Colonic mucosa (tissue), 4 donors: Measurements from ENCODE around the gene SLC35B1. TPM values are rescaled to one million over a fixed set of nuclear protein-coding genes. Genes with fewer than 3 reads are reported as not detected.

ENCODE experiments used
- DNase-seq: peaks from one replicate; pipeline ENCODE4 v3.0.0-alpha.2; 2020
- H3K27ac ChIP-seq: fragments of 200-600 bp; one replicate; pipeline ENCODE4 v1.8.0; 2021
- H3K27me3 ChIP-seq: fragments of 200-600 bp; one replicate; pipeline ENCODE4 v1.8.0; 2021
- H3K36me3 ChIP-seq: fragments of 200-600 bp; one replicate; pipeline ENCODE4 v1.8.0; 2021
- H3K4me1 ChIP-seq: fragments of 200-600 bp; one replicate; pipeline ENCODE4 v1.8.0; 2021; ENCODE audit warnings: mild to moderate bottlenecking
- H3K4me3 ChIP-seq: fragments of 200-600 bp; one replicate; pipeline ENCODE4 v1.8.0; 2021
- H3K9ac ChIP-seq, 2 donors: one replicate each; pipeline ENCODE4 v1.7.0; 2013; ENCODE audit warnings: control low read depth in 2 of 2, low read depth in 2 of 2, low read length in 2 of 2
- H3K9me3 ChIP-seq: fragments of 200-600 bp; one replicate; pipeline ENCODE4 v1.8.0; 2021
- intact Hi-C: fragments of 100-400 bp; cut with DNase I; formaldehyde crosslinking; loops from one replicate; pipeline ENCODE4 v1.14.1; 2022
- total RNA-seq, 2 donors: library from RNA; stranded (reverse); fragmentation: NEBNext Ultra II Directional in 1 of 2; extraction: Animal tissue kit (Norgen Biotek cat#: 25700) in 1 of 2; gene quantifications; one replicate each; pipeline ENCODE4 v1.2.1, GENCODE V29; 2021
- TF ChIP-seq, protein P1 (sequence below): fragments of 200-600 bp; IDR thresholded peaks from one replicate; pipeline ENCODE4 v1.8.0; 2022; ENCODE audit warnings: antibody characterized with exemption, mild to moderate bottlenecking
- donor health status: healthy.
- donor health status: DM: no; HTN: no; CAD: no.
- donor health status: DM: no; HTN: no; CAD: no.

Gene SLC35B1
- total RNA-seq, 2 donors from 2014 or later: 43.0 to 73.5 TPM

GRCh38 chr17:49746791-49747490 is 39.2 kb upstream of the SLC35B1 start:
- intact Hi-C loops: no loop called here
- no peaks in the 10 kb centered on the region for H3K27me3 ChIP-seq
- no peaks in the 10 kb centered on the region for H3K36me3 ChIP-seq
- peak overlapping the region; percentile 54 for H3K27ac ChIP-seq
- H3K4me3 ChIP-seq: no peak overlapping the region
- TF ChIP-seq, protein P1, sequence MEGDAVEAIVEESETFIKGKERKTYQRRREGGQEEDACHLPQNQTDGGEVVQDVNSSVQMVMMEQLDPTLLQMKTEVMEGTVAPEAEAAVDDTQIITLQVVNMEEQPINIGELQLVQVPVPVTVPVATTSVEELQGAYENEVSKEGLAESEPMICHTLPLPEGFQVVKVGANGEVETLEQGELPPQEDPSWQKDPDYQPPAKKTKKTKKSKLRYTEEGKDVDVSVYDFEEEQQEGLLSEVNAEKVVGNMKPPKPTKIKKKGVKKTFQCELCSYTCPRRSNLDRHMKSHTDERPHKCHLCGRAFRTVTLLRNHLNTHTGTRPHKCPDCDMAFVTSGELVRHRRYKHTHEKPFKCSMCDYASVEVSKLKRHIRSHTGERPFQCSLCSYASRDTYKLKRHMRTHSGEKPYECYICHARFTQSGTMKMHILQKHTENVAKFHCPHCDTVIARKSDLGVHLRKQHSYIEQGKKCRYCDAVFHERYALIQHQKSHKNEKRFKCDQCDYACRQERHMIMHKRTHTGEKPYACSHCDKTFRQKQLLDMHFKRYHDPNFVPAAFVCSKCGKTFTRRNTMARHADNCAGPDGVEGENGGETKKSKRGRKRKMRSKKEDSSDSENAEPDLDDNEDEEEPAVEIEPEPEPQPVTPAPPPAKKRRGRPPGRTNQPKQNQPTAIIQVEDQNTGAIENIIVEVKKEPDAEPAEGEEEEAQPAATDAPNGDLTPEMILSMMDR: no peak
- H3K9ac ChIP-seq: peak overlapping the region in 1 of 2 donors; percentile 53
- H3K9me3 ChIP-seq: no peaks in the 10 kb centered on the region
- DNase-seq: no peak
- peaks cover 4% of the 10 kb centered on the region for H3K4me1 ChIP-seq

- Histone ChIP-seq H3K4me1 (peaks cover 4% of the 10 kb centered on the region), H3K27me3 (no peaks in the 10 kb centered on the region), H3K27ac (peak overlapping the region; percentile 54), H3K9me3 (no peaks in the 10 kb centered on the region), H3K9ac (no peak overlapping the region), H3K36me3 (no peaks in the 10 kb centered on the region), H3K4me3 (no peak overlapping the region)
- intact Hi-C loops: no loop called here
- no peak for DNase-seq
- TF ChIP-seq, protein P1: no peak
Observed at GRCh38 chr17:49745175-49746139, 37.7 kb upstream of the SLC35B1 start.

- Histone ChIP-seq H3K9ac (peak overlapping the region in 1 of 2 donors; percentile 47), H3K4me3 (no peak overlapping the region), H3K9me3 (no peaks in the 10 kb centered on the region), H3K27ac (peak overlapping the region; percentile 72), H3K4me1 (peaks cover 4% of the 10 kb centered on the region), H3K36me3 (no peaks in the 10 kb centered on the region), H3K27me3 (no peaks in the 10 kb centered on the region)
- TF ChIP-seq, protein P1: no peak
- DNase-seq: no peak
- intact Hi-C loops: no loop called here
Observed at GRCh38 chr17:49742166-49742638, 34.4 kb upstream of the SLC35B1 start.

DNA sequence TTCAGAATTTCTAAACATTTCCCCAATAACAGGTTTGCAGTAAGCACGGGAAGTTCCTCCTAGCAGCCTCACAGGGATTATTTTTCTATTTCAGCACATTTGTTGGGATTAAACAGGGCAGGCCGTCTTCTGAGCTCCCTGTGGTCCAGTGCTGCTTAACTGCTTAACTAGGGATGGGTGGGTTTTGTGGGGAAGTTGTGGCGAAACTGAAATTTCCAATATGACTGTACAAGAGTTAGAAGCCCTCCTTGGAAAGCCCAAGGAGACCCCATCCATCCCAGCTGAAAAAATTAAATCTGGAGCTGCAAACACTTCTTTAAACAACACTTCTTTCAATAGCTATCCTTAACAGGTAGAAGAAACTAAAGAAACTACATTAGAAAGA is 33.9 kb upstream of the SLC35B1 start:
- H3K36me3 ChIP-seq: no peaks in the 10 kb centered on the region
- H3K27ac ChIP-seq: peak overlapping the region; percentile 72
- H3K27me3 ChIP-seq: no peaks in the 10 kb centered on the region
- peak overlapping the region in 1 of 2 donors; percentile 59 for H3K9ac ChIP-seq
- DNase-seq: no peak
- TF ChIP-seq, protein P1: no peak
- H3K4me3 ChIP-seq: no peak overlapping the region
- peaks cover 4% of the 10 kb centered on the region for H3K4me1 ChIP-seq
- no peaks in the 10 kb centered on the region for H3K9me3 ChIP-seq
- intact Hi-C loops: no loop called here

GRCh38 chr17:49741009-49741691 is 33.4 kb upstream of the SLC35B1 start:
- Histone ChIP-seq H3K27ac (peak overlapping the region; percentile 72), H3K27me3 (no peaks in the 10 kb centered on the region), H3K36me3 (no peaks in the 10 kb centered on the region), H3K4me3 (no peak overlapping the region), H3K4me1 (peaks cover 4% of the 10 kb centered on the region), H3K9me3 (no peaks in the 10 kb centered on the region), H3K9ac (peak overlapping the region in 1 of 2 donors; percentile 59)
- intact Hi-C loops: no loop called here
- TF ChIP-seq, protein P1: no peak
- no peak for DNase-seq
